Activated CD8-positive, alpha-beta memory T cell treated with anti-CD3 and anti-CD28 coated beads for 24 hours (primary cell): ENCODE measurements around the gene TBC1D9B.
"Not testable (repeated sequence)": the region's sequence is repeated elsewhere in the genome, so short reads cannot be mapped to it uniquely, and the experiment has no call there.

Source experiments
- DNase-seq: peaks from one replicate; pipeline ENCODE4 v3.0.0-alpha.2; 2020

TBC1D9B gene

GRCh38 chr5:179836225-179837019 lies 71.3 kb downstream of the TBC1D9B start:
- peak; percentile 77 for DNase-seq

- not testable (repeated sequence) for DNase-seq
Observed at GRCh38 chr5:179834871-179835270, 72.8 kb downstream of the TBC1D9B start.

GRCh38 chr5:179834120-179834519 lies 73.6 kb downstream of the TBC1D9B start:
- no peak for DNase-seq

- no peak for DNase-seq
Observed at GRCh38 chr5:179833709-179834070, 74.0 kb downstream of the TBC1D9B start.

GRCh38 chr5:179833056-179833708 lies 74.5 kb downstream of the TBC1D9B start:
- no peak for DNase-seq

GRCh38 chr5:179832039-179832745 lies 75.5 kb downstream of the TBC1D9B start:
- no peak for DNase-seq

- no peak for DNase-seq
Observed at GRCh38 chr5:179830818-179831468, 76.8 kb downstream of the TBC1D9B start.

- DNase-seq = no peak
Observed at GRCh38 chr5:179829732-179830435, 77.8 kb downstream of the TBC1D9B start.

GRCh38 chr5:179828756-179829421 lies 78.8 kb downstream of the TBC1D9B start:
- no peak for DNase-seq

GRCh38 chr5:179827680-179828079 lies 80.0 kb downstream of the TBC1D9B start:
- no peak for DNase-seq

- DNase-seq = no peak
Observed at GRCh38 chr5:179825655-179826182, 82.0 kb downstream of the TBC1D9B start.

GRCh38 chr5:179824745-179825112 lies 83.0 kb downstream of the TBC1D9B start:
- DNase-seq = no peak

- DNase-seq = no peak
Observed at GRCh38 chr5:179823937-179824744, 83.6 kb downstream of the TBC1D9B start.

- no peak for DNase-seq
Observed at GRCh38 chr5:179822444-179822990, 85.2 kb downstream of the TBC1D9B start.

GRCh38 chr5:179822059-179822432 lies 85.7 kb downstream of the TBC1D9B start:
- no peak for DNase-seq

GRCh38 chr5:179821298-179822058 lies 86.2 kb downstream of the TBC1D9B start:
- peak; percentile 92 for DNase-seq

GRCh38 chr5:179820483-179821297 lies 87.0 kb downstream of the TBC1D9B start, which contains the start of gene SQSTM1:
SQSTM1 (plus strand) TSS chr5:179820905; CDS start chr5:179820937, 32 bp downstream.
- peak; percentile 93 for DNase-seq

GRCh38 chr5:179820127-179820482 lies 87.6 kb downstream of the TBC1D9B start:
- no peak for DNase-seq
